ENCODE measurements around the gene CD101. TPM values are rescaled to one million over a fixed set of nuclear protein-coding genes. Genes with fewer than 3 reads are reported as not detected.

Gene CD101
- total RNA-seq, 4 donors from 2014 or later: 0.35 to 5.3 (median 0.84) TPM

DNA sequence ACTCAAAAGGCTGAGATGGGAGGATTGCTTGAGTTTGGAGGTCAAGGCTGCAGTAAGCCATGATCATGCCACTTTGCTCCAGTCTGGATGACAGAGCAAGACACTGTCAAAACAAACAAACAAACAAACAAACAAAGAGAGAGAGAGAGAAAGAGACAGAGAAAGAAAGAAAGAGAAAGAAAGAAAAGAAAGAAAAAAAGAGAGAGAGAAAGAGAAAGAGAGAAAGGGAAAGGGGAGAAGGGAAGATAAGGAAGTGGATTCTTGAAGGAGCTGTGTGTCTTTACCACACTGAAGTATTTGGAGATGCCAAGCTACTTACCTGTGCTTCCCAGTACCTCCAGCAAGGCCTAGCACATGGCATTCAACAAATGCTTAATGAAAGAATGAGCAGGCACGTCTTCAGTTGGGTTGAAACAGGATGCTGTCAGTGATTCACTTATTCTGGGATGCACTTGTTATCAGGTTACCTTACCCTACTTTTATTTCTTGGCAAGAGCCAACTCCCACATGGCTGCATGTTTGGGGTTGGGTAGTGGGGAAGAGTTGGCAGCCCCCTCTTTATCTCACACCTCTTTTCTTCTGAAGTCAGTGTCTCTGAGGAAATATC is 28.8 kb downstream of the CD101 start:
- no peaks in the 10 kb centered on the region for H3K27me3 ChIP-seq
- no peaks in the 10 kb centered on the region for H3K36me3 ChIP-seq
- no peak overlapping the region for H3K4me3 ChIP-seq
- TF ChIP-seq POLR2AphosphoS5 (IDR thresholded peaks at IDR 0.05): no peak
- TF ChIP-seq POLR2A (IDR thresholded peaks at IDR 0.05): no peak
- TF ChIP-seq EP300 (IDR thresholded peaks at IDR 0.05): no peak
- TF ChIP-seq, protein P1, sequence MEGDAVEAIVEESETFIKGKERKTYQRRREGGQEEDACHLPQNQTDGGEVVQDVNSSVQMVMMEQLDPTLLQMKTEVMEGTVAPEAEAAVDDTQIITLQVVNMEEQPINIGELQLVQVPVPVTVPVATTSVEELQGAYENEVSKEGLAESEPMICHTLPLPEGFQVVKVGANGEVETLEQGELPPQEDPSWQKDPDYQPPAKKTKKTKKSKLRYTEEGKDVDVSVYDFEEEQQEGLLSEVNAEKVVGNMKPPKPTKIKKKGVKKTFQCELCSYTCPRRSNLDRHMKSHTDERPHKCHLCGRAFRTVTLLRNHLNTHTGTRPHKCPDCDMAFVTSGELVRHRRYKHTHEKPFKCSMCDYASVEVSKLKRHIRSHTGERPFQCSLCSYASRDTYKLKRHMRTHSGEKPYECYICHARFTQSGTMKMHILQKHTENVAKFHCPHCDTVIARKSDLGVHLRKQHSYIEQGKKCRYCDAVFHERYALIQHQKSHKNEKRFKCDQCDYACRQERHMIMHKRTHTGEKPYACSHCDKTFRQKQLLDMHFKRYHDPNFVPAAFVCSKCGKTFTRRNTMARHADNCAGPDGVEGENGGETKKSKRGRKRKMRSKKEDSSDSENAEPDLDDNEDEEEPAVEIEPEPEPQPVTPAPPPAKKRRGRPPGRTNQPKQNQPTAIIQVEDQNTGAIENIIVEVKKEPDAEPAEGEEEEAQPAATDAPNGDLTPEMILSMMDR (IDR thresholded peaks at IDR 0.05): no peak
- no peak overlapping the region for H3K27ac ChIP-seq
- H3K4me1 ChIP-seq: no peaks in the 10 kb centered on the region
- no peaks in the 10 kb centered on the region for H3K9me3 ChIP-seq
- ATAC-seq: no peak
- 64% methylated on average over 1 of the region's 1 CpG; no CpG with 5 or more reads in 1 of the 2 donors for WGBS, 2 donors (ENCODE audit: low coverage in 1 of 2)

DNA sequence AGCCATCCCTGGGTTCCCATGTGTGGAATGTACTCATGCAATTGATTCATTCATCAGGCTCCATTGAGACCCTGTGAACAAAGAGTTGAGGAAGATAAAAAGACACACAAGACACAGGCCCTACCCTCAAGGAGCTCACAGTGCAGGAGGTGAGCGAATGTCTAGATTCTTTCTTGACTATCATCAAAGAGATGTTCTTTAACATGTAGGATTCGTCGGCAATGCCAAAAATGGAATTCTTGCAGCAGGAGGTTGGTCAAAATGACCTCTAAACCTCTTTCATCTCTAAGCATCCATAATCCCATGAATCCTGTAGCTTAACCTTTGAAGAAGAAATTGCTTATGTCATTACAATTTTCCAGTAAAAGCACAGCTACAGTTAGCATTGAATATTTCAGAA is 30.7 kb downstream of the CD101 start:
- no peak for ATAC-seq
- TF ChIP-seq EP300 (IDR thresholded peaks at IDR 0.05) (no peak), POLR2AphosphoS5 (IDR thresholded peaks at IDR 0.05) (no peak)
- no peaks in the 10 kb centered on the region for H3K9me3 ChIP-seq
- no peak overlapping the region for H3K4me3 ChIP-seq
- WGBS, 2 donors (ENCODE audit: low coverage in 1 of 2): 83% methylated on average over 3 of the region's 3 CpGs
- H3K27me3 ChIP-seq: no peaks in the 10 kb centered on the region
- no peaks in the 10 kb centered on the region for H3K4me1 ChIP-seq
- no peaks in the 10 kb centered on the region for H3K36me3 ChIP-seq
- no peak overlapping the region for H3K27ac ChIP-seq

DNA sequence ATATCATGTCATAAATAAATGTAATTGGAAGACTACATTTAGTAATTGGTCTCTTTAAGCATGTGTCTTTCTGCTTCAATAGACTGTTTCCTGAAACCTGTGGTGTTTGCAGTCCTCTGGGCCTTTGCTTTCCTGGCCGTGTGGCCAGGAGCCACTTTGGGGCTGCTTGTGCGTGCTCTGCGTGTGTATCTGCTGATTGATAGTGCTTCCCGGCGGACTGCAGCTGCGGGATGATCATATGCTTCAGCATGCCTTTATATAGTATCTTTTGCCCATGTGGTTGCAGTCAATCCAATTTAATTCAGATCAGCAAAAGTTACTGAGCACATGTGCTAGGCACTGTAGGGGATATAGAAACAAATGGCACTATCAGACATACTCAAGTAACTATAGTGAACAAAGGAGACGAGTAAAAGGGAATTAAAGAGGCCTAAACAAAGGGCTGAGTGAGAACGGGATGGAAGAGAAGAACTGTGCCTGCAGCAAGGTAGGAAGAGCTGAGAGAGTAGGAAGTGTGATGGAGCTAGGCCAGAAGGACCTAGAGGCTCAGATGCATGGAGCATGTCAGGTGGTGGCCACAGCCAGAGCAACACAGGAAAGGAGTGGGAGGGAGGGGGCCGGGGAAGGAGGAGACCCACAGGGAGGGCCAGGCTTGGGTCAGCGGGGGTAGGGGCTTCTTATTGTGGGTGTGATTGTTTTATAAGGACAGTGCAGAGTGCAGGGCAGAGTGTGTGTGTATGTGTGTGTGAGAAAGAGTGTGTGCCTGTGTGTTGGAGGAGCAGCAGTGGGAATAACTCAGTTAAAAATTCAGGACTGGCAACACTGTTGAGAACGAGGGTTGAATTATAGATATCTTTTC is 31.4 kb downstream of the CD101 start:
- no peak overlapping the region for H3K27ac ChIP-seq
- TF ChIP-seq POLR2A (IDR thresholded peaks at IDR 0.05): no peak
- no peaks in the 10 kb centered on the region for H3K36me3 ChIP-seq
- WGBS, 2 donors (ENCODE audit: low coverage in 1 of 2): 71 to 72% methylated on average over 11 of the region's 11 CpGs
- no peaks in the 10 kb centered on the region for H3K27me3 ChIP-seq
- no peak overlapping the region for H3K4me3 ChIP-seq
- no peak for ATAC-seq
- H3K4me1 ChIP-seq: no peaks in the 10 kb centered on the region
- H3K9me3 ChIP-seq: no peaks in the 10 kb centered on the region

DNA sequence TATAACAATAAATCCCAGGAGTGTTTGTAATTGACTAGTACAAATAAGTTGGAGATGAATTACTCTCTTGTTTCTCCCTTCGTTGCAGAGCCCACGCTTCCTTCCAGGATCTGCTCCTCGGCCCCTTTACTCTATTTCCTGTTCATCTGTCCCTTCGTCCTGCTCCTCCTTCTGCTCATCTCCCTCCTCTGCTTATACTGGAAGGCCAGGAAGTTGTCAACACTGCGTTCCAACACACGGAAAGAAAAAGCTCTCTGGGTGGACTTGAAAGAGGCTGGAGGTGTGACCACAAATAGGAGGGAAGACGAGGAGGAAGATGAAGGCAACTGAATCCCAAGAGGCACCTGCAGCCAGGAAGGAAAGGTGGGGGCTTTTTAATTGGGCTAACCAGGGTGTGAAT is 32.2 kb downstream of the CD101 start:
- Histone ChIP-seq H3K9me3 (no peaks in the 10 kb centered on the region), H3K4me3 (no peak overlapping the region), H3K4me1 (no peaks in the 10 kb centered on the region), H3K27me3 (no peaks in the 10 kb centered on the region), H3K36me3 (no peaks in the 10 kb centered on the region), H3K27ac (no peak overlapping the region)
- 33 to 52% methylated on average over 3 to 4 of the region's 7 CpGs for WGBS, 2 donors (ENCODE audit: low coverage in 1 of 2)
- ATAC-seq: no peak
- TF ChIP-seq POLR2A (IDR thresholded peaks at IDR 0.05) (no peak), POLR2AphosphoS5 (IDR thresholded peaks at IDR 0.05) (no peak), EP300 (IDR thresholded peaks at IDR 0.05) (no peak)
- TF ChIP-seq, protein P1 (IDR thresholded peaks at IDR 0.05): no peak

DNA sequence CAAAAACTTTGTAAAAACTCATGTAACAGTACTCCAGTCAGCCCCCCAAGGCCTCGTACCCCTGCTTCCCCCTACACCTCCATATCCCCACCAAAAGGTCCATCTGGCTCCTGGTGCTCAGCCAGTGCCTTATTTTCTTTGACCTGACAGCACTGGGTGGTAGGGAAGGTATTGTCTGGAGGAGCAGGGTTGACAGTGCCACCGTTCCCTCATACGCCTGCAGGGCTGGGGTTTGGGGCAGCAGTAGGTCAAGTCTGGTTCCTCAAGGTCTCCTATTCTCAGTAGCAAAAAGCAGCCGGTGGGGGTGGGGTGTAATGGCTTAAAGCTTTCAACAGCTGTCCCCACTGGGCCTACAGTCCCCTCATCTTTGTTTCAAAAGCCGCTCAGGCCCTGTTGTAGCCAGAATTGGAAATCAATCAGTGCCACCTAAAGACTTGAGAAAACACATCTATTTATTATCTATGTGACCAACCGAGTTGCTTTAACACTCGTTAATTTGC is 33.3 kb downstream of the CD101 start:
- no peak for ATAC-seq
- Histone ChIP-seq H3K4me1 (no peaks in the 10 kb centered on the region), H3K36me3 (no peaks in the 10 kb centered on the region), H3K9me3 (no peaks in the 10 kb centered on the region), H3K27ac (no peak overlapping the region), H3K27me3 (no peaks in the 10 kb centered on the region), H3K4me3 (no peak overlapping the region)
- TF ChIP-seq EP300 (IDR thresholded peaks at IDR 0.05) (no peak), POLR2A (IDR thresholded peaks at IDR 0.05) (no peak), POLR2AphosphoS5 (IDR thresholded peaks at IDR 0.05) (no peak)
- TF ChIP-seq, protein P1 (IDR thresholded peaks at IDR 0.05): no peak
- WGBS, 2 donors (ENCODE audit: low coverage in 1 of 2): 82 to 85% methylated on average over 4 to 7 of the region's 7 CpGs
